NOMO-1 treated with DMSO at 0.1 percent for 48 hours (cell line): ENCODE data around the gene RABGEF1.
"Not testable (repeated sequence)": the region's sequence is repeated elsewhere in the genome, so short reads cannot be mapped to it uniquely, and the experiment has no call there.

Experiments used
- DNase-seq: peaks from one replicate; lab custom pipeline; 2025; ENCODE audit not compliant: unreplicated experiment; lab: John Stamatoyannopoulos, UW

The RABGEF1 gene

GRCh38 chr7:66804001-66804400 lies 63.5 kb downstream of the RABGEF1 start:
- DNase-seq, result no peak

DNA sequence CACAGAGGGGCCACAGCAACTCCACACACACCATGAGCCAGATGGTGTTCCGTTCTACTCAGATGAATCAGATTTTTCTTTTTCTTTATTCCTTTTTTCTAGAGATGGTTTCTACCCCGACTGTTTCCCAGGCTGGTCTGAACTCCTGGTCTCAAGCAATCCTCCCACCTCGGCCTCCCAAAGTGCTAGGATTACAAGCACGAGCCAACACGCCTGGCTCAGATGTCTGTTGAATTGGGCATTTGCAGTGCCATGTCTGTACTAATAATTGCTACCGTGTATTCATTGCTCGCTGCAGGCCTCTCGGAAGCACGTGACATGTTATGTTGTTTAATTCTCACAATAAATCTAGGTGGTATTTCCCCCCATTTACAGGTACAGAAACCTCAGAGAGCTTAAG lies 67.2 kb downstream of the RABGEF1 start:
- no peak for DNase-seq

- no peak for DNase-seq
Measured at GRCh38 chr7:66810716-66811115, 70.2 kb downstream of the RABGEF1 start.

DNA sequence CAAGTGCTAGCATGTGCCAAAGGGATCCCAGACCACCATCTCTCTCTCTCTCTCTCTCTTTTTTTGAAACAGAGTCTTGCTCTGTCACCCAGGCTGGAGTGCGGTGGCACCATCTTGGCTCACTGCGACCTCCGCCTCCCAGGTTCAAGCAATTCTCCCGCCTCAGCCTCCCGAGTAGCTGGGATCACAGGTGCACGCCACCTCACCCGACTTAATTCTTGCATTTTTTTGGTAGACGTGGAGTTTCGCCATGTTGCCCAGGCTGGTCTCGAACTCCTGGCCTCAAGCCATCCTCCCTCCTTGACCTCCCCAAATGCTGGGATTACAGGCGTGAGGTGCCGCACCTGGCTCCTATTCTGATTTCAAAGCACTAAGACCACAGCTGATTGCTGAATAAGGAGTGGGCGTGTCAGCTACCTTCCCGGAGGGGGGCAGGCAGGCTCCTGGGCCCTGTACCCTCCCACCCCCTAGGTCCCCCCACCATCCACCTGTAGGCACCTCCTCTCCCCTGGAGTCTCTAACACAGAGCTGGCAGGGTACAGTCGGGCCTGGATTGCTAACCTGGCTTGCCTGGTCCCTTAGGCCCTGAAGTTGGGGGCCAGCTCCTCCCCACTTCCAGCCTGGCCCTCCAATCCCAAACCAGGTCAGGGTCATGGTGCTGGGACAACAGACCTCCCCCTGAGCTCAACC lies 74.8 kb downstream of the RABGEF1 start:
- DNase-seq, result not testable (repeated sequence)

DNA sequence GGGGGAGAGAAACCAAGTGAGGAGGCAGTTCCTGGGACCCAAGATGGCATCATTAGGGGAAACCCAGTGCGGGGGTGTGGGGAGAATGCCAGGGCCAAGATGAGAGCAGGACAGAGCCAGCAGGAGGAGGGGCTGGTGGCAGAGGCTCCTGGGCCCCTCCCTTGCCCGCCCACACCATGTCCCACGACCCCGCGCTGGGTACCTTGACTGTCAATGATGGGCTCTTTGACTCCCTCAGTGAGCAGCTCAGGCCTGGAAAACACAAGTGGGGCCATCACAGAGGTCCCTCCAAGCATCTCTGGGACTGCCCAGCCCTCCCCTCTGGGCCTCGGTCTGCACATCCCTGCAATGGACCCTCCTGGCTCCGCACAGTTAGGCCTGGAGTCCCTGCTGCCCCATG lies 75.4 kb downstream of the RABGEF1 start:
- DNase-seq, result no peak

GRCh38 chr7:66816658-66817057 lies 76.1 kb downstream of the RABGEF1 start:
- DNase-seq, result not testable (repeated sequence)

DNA sequence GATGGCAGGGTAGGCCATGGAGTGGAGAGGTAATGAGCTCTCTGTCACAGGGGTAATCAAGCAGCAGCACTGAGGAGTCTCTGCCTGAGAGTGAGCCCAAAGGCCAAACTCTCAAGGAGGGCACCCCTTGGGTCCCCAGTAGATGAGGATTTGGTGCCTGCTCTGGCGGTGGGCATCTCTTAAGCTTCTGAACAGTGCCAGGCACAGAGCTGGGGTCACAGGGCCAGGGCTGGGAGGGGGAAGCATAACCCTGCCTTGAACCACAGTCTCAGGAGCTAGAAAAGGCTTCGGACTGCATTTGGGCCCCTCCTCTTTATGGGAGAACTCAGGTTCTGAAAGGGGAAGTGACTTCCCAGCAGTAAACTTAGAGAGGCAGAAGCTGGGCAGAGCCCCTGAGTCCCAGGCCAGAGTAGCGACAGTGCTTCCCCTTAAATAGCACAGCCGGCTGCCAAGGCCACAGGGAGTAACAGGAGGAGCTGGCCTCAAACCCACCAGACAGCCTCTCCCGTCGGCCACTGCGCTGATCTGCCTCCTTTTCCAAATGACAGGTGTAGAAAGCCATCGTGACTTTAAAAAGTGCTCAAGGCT lies 76.8 kb downstream of the RABGEF1 start:
- DNase-seq, result peak; percentile 41

DNA sequence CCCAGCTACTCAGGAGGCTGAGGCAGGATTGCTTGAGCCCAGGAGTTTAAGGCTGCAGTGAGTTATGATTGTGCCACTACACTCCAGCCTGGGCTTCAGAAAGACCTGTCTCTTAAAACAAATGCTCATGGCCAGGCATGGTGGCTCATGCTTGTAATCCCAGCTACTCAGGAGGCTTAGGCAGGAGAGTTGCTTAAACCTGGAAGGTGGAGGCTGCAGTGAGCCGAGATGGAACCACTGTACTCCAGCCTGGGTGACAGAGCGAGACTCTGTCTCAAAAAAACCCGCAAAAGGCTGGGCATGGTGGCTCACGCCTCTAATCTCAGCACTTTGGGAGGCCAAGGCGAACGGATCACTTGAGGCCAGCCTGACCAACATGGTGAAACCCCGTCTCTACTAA lies 77.4 kb downstream of the RABGEF1 start:
- not testable (repeated sequence) for DNase-seq

DNA sequence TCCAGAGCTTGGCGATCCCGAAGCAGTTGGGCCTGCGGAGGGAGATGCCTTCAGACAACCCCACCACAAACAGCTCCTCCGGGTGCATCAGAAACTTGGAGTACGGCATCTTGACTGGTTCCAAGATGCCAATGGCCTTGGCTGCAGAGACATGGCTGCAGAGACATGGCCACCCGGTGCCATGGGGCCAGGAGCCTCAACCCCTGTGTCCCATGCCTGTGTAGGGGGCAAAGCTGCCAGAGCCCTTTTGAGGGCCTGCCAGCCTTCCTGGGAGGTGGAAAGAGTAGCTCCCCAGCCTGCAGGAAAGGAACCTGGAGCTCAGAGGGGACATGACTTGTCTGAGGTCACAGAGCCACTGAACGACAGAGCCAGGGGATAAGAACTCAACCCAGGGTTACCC lies 83.5 kb downstream of the RABGEF1 start:
- no peak for DNase-seq

GRCh38 chr7:66825538-66825937 lies 85.0 kb downstream of the RABGEF1 start:
- peak; percentile 54 for DNase-seq

- no peak for DNase-seq
Measured at GRCh38 chr7:66826649-66827048, 86.1 kb downstream of the RABGEF1 start.

DNA sequence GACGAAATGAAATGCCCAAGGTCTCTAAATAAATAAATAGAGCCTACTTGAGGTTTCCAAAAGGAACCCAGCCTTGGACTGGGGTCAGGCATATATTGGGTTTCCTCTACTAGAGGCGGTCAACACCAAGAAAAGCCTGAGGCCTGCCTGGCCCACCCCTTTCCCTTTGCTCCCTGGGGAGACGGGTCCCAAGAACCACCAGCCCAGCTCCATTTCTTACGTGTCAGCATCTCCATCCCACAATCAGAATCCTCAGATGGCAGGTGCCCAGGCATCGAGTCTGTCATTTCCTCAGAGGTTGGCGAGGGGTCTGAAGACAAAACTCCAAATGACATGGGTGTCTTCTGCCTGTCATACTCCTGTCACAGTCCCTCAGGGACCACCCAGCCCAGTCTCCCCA lies 90.4 kb downstream of the RABGEF1 start:
- DNase-seq, result not testable (repeated sequence)

GRCh38 chr7:66832531-66833351 lies 92.2 kb downstream of the RABGEF1 start:
- no peak for DNase-seq

DNA sequence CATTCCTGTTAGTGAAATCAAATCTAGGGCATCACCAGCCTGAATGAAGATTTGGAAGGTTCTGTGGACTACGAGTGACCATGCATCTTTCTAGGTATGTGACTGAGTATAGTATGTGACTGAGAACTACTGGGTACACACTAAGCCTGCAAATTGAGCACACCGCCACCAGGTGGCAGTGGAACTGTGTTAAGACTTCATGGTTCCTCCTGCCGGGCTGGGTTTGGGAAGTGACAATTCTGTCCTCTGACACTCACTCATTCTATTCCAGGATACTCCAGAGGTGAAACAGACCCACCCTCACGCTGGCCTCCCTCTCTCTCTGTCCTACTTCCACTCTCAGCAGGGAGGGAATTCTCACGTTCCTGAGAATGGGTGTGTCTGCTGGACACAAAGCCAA lies 96.5 kb downstream of the RABGEF1 start:
- peak; percentile 37 for DNase-seq

- DNase-seq, result no peak
Measured at GRCh38 chr7:66837661-66838060, 97.1 kb downstream of the RABGEF1 start.

- DNase-seq, result no peak
Measured at GRCh38 chr7:66839814-66840213, 99.3 kb downstream of the RABGEF1 start.

GRCh38 chr7:66840316-66840715 lies 99.8 kb downstream of the RABGEF1 start:
- DNase-seq, result no peak

GRCh38 chr7:66841898-66842297 lies 101.4 kb downstream of the RABGEF1 start:
- DNase-seq, result no peak

GRCh38 chr7:66843492-66843891 lies 103.0 kb downstream of the RABGEF1 start:
- not testable (repeated sequence) for DNase-seq

- peak; percentile 92 for DNase-seq
Measured at GRCh38 chr7:66844552-66845378, 104.2 kb downstream of the RABGEF1 start.
